ENCODE results near the gene PBX4.

PBX4 gene

DNA sequence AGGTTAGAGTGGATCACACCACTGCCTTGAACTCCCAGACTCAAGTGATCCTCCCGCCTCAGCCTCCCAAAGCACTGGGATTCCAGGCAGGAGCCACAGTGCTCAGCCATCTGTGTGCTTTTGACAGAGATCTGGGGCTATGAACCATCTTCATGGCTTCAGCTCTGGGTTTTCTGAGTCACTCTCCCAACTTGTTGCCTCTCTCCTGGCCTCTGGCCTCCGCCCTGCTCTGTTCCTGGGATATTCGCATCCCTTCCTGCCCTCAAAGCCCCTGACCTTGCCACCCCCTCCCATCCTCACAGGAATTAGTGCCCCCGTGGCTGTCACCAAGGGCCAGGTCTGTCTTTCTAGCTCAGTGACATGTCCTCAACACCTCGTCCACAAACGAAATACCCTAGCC, 30.7 kb upstream of the PBX4 start:
- DNase-seq (ENCODE audit: low read depth in 2 of 2), result no peak

DNA sequence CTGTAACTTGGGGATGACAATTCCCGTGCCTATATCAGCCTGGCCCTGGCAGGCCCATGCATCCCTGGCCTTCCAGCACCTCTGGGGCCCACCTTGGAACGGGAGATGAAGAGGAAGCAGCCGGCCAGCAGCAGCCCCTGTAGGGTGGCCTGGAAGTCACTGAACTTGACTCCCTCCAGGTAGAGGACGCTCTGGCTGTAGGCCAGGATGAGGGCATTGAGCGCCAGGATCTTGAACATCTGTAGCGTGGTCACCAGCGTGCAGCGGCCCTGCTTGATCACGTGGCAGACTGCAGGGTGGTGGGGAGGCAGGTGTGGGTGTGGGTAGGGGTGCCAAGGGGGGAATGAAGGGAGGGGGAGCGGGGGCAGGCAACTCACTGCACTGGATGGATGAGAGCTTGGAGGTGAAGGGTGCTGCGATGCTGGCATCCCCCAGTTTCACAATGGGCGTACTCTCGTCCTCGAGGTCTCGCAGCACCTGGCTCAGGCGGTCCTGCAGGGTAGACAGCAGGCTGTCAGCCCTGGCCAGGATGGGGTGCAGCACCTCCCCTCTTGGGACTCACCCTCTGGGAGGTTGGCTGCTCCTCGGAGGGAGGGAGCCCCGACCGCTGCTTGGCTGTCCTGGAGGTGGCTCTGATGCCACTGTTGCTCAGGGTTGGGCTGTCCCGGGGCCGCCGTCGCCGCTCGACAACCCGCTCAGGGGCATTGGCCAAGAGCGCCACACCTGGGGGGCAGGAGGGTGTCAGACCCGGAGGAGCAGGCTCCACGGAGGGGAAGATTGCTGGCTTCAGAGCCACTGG, 28.7 kb upstream of the PBX4 start:
- DNase-seq (ENCODE audit: low read depth in 2 of 2), result no peak

DNA sequence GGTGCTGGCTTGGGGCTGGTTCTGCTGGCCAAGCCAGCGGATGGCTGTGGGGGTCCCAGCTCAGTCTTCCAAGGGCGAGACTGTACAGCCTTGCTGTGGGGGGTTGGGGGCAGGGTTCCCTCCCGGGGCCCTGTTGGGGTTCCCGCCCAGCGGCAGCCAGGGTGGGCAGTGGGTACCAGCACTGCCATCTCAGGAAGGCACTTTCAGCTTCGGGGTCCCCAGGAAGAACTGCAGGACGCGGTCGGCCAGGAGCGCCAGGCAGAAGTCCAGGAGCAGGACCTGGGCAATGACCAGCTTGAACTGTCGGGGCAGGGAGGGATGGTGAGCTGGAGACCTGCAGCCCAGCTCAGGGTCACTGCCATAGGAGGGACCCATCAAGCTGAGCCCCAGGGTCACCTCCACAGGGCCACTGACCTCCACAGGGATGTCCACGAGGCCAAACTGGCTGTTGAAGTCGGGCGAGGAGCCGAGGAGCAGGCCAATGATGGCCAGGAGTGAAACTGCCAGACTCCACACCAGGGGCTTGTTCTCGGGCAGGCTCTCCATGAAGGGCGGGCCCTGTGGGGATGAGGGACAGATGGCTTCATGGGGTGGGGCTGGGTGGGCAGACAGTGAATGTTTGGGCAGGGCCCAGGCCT, 26.9 kb upstream of the PBX4 start:
- no peak for DNase-seq (ENCODE audit: low read depth in 2 of 2)

DNA sequence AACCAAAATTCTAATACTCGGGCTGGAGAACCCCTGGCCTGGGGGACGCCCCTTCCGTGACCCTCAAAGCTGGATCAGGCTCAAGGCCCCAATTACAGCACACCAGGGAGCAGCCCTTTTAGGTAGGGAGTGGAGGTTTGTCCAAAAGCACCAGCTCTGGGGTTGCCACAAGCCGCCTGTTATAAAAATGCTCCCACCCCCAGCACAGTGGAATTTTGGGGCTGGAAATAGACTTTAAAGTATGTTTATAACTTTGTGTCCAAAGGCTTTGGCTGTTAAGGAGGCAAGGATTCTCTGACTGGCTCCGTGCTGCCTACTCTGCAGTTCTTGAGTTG, 25.5 kb upstream of the PBX4 start:
- DNase-seq (ENCODE audit: low read depth in 2 of 2), result no peak

DNA sequence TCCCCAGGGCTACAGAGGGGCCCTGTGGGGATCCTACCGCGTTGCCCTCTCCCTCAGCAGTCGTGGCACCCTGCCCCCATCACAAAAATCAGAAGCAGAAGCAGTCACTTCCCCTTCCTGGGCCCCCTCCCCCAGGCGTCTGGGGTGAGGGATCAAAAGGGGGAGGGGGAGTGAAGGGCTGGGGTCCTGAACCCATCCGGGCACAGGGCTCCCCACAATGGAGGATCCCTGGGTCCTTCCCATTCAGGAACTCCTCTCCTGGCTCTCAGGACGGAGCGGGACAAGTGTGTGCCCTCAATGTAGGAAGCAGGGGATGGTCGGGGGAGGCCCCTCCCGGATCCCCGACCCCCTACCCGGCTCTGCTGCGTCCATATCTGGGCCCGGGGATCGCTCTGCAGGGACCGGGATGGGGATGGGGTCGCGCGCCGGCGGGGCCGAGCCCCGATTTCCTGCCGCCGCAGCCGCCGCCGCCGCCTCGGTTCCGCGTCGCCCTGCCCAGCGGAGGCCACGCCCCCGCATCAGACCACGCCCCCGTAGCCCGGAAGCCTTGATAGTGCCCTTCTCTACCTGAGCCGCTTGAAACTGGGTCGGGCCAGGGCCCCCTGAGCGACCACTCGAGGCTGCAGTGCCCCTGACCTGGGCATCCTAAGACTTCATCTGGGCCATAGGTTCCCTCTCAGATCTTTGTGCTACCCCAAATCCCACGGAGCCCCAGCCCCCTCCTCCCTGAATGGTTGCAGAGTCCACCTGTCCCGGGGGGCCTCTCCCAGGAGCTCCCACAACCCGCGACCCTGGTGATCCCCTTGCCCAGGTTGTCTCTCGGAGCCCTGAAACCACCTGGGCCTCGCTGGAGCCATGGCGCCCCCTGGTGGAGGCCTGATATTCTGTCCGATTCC, 24.9 kb upstream of the PBX4 start, which contains the start of gene GMIP:
TSS of gene GMIP (minus strand) at position 500 of the 896 bp plus-strand sequence. CDS start at position 372, 128 bp downstream.
- DNase-seq (ENCODE audit: low read depth in 2 of 2), result no peak

DNA sequence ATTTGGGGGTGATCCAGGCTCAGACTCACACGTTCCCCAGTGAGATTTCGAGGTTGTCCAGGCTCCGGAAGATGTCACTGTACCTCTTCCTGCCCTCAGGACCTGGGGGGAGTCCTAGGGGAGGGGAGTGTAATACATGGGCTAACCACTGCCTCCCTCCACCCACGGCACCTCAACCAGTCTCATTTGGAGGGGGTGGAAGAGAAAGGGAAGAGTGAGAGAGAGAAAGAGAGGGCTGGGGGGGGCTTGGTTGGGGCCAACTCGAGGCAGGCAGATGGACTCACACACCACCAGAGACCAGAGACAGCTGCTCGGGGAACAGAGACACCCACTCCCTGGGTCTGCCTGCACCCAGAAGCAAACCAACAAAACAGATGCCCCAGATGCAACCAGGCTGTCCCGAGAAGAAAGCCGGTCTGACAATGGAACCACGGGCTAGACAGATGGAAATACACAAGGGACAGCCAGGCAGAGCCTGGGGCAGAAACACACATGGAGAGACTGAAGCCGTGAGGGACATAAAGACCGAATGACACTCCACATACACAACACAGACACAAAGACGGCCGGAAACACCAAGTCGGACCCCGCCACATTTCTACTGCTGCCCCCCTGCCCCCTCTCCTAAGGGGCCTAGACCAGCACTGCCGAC, 24.1 kb upstream of the PBX4 start:
- DNase-seq (ENCODE audit: low read depth in 2 of 2), result no peak

DNA sequence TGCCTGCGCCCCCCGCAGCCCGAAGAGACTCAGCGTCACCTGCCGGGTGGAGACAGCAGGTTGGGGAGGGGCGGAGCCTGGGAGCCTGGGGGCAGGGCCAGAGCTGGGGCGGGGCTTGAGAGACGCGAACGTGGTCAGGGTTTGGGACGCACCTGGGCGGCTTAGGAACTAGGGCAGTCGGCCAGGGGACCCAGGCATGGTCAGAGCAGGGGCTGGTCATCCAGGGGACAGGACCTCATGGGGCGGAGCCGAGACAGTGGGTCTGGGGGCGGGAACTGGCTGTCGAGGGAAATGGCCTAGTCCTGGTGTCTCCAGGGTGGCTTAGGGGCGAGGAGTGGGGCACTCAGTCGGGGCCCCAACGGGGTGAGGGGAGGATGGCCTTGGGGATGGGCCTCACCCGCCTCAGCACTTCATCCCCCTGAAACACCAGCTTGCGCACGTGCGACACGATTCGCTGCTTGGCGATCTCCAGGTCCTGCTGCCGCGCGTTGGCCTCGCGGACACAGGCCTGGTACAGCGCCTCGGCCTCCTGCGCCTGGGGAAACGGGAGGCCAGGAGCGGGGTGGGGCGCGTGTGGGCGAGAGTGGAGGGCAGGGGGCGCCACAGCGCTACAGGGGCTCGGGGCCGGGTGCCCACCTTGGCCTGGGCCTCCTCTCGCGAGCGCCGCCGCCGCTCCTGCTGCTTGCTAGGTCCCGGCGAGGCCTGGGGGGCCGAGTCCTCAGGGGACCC, 19.2 kb upstream of the PBX4 start:
- no peak for DNase-seq (ENCODE audit: low read depth in 2 of 2)

DNA sequence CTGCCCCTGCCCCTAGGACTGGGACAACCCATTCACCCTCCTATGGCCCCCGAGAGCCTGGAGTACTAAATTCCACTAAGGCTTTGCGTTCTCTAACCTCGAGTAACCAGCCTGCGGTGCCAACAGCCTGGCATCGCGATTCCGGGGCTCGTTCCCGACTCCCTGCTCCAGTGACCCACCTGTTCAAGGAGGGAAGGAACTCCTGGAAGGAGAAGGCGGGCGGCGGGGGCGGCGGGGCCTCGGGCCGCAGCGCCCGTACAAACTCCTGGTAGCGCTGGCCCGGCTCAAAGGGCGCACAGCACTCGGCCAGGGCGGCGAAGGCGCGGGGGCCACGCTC, 18.7 kb upstream of the PBX4 start:
- no peak for DNase-seq (ENCODE audit: low read depth in 2 of 2)

DNA sequence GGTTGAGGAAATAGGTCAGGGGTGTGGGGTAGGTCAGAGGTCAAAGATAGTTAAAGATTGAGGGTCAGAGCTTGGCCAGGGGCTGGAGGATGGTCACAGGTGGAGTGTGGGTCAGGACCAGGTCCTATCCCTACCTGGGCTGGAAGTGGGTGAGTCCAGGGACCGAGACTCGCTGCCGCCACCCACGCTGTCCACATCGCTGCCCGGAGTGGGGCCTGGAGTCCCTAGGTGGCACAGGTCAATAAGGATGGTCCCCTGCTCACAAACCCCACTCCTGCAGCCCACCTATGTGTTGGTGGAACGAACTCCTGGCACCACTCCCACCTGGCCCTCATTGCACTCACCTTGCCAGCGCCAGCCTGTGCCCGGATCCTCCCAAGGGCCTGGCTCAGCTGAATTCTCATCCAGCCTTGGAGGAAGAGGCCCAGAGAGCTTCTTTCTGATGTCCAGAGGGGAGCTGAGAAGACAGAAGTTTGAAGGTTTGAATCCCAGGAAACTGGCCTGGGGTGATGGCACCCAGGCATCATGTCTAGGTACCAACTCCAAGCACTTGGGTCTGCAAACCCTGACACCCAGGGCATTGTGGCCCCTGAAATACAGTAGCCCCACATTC, 18.2 kb upstream of the PBX4 start:
- no peak for DNase-seq (ENCODE audit: low read depth in 2 of 2)

DNA sequence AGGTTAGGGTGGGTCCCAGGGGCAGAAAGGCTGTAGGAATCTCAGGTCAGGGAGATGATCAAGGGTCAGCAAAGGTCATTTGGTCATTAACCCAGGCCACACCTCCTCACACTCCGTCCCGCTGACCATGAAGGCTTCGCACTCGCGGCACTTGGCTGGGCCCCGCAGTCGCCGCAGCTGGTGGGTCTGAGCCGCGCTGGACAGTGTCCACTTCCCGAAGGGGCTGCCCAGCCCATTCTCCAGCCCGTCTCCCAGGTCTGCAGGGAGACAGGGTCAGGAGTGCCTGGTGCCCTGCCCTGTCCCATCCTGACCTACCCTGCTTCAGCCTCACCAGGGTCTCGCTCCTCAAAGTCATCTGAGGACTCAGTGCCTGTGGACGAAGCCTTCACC, 16.8 kb upstream of the PBX4 start:
- no peak for DNase-seq (ENCODE audit: low read depth in 2 of 2)

DNA sequence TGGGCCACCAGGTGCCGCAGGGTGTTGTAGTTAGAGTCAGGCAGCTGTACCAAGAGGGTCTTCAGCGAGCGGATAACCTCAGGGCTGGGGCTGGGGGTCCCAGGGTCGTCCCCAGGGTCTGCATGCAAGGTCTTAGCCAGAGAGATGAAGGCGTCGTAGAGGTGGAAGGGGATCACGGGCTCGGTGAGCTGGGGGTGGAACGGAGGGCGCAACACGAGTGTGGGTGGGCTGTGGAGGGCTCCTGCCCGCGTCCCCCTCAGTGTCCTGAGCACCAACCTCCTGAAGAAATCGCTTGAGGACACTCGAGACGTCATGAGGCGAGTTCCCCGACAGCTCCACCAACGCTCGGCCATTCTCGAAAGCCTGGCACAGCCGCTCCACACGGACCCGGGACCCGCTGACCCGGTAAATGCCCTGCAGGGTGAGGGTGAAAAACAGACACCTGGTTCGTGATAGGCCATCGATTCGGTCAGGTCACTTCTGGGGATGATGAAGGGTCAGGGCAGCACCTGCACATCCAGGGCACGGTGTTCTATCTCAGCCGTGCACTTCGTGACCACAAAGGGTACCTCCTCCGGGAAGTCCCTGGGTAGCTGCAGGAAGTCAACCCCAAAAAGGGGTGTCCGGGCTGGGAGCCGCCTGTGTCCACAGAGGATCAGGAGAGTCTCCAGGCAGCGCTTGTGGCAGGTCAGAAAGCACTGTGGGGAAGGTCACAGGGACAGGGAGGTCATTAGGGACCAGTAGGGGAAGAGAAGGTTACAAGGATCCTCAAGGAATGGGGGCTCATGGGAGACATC, 16.2 kb upstream of the PBX4 start:
- DNase-seq (ENCODE audit: low read depth in 2 of 2), result no peak

DNA sequence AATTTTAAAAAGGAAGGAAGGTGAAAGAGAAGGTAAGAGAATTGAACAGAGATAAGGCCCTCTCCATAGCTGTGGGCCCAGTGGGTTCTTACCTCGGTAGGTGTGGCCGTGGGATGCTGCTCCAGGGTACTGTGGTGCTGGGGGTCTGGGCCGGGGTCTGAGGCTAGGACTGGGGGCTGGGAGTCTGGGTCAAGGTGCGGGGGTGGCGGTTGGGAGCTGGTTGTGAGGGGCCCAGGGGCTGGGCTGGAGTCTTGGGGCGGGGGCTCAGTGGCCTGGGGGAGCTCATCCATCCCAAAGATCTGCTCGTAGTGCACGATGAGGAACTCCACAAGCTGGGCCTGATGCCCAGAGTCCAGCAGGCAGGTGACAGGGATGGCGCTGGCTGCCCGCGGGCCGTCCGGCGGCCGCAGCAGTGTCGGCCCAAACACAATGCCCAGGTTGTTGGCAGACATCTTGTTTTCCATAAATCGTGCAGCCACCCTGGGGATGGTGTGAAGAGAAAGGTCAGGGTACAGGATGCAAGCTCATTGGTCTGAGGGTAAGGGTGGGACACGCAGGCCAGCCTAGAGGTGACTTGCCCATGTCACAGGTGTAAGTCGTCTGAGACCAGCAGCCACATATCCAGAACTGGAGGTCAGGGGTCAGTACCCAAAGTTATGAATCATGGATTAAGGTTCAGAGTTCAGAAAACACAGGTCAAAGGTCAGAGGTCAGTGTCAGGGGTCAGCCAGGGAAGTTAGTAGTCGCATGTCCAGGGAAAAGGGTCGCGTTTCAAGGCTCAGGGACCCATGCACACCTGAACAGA, 15.4 kb upstream of the PBX4 start:
- no peak for DNase-seq (ENCODE audit: low read depth in 2 of 2)

DNA sequence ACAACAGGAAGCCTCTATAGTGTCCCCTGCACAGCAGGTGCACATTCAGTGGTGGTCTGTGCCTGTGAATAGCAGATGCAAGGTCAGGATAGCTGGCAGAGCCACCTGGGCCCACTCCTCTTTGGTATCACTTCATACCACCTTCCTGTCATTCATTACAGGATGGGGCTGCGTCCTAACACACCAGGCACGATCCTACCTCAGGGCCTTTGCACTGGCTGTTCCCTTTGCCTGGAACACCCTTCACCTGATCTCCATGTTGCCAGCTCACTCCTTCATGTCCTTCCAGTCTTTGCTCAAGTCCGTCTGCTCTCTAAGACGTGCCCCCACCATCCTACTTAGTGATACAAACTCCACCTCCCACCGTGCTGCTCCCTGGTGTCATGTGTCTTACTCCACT, 14.2 kb upstream of the PBX4 start:
- DNase-seq (ENCODE audit: low read depth in 2 of 2), result no peak

DNA sequence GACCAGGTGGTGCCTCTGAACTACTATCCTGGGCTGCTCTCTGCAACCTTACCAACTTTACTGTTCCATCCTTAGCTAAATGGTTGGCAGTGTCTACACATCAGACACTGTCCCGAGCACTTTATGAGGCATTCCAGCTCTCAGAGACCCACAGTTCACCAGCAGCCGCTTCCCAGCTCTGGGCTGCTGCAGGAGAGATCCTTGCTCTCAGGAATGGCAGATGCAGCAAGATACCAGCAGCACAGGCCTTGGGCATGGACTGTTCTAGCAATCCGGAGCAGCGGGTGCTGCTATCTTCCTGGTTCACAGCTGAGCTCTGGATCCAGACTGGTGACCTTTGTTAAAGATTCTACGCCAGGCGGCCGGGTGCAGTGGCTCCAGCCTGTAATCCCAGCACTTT, 12.9 kb upstream of the PBX4 start:
- DNase-seq (ENCODE audit: low read depth in 2 of 2), result no peak

DNA sequence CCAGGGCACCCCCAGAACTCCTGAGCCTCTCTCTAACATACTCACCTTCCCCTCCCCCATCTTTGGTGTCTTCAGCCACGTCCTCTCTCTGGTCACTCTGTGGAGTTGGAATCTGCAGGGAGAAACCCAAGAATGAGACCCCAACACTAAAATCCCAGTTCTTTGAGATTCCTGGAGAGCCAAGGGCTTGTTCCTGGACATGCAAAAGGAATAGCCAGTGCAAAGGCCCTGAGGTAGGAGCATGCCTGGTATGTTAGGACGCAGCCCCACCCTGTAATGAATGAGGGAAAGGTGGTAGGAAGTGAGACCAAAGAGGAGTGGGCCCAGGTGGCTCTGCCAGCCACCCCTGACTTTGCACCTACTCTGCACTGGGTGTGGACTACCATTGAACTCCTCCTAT, 11.9 kb upstream of the PBX4 start:
- DNase-seq (ENCODE audit: low read depth in 2 of 2), result no peak

DNA sequence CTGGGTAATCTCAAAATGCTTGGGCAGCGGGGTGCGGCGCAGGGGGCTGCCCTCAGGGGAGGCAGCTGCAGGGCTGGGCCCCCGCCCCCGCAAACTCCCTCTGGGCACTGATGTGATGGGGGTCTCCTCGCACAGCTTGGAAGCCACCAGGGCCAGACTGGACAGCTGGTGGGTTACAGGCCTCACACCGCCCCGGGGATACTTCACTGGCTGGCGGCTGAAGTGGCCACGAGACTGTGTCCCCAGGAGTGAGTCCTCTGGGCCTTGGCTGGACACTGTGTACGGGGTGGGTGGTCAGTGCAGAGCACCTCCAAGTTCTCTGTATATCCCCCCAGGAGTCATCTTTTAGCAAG, 11.6 kb upstream of the PBX4 start:
- DNase-seq (ENCODE audit: low read depth in 2 of 2), result no peak

DNA sequence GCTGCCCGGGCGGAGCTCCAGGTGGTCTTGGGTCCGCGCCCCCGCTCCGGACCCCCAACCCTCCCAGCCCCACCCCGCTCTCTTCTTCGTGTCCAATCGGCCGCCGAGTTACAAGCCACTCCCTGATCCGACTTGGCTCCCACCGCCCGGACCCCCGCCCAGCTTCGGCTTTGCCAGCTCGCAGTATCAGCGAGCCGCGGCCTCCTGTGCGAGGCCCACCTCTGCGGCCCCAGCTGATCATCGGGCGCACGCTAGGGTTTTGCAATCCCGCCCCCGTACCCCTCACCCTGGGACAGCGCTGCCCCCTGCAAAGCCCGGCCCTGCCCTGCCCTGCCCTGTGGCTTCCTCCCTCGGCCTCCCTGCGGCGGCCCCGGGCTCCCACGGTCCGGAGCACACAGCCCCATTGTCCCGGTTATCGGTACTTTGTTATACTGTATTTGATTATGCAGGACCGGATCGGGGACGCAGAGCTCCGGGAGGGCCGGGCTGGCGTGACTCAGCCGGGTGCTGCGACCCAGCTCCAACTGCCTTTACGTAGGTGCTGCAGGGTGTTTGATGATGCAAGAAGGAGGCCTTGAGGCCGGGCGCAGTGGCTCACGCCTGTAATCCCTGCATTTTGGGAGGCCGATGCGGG, 10.1 kb upstream of the PBX4 start:
- DNase-seq (ENCODE audit: low read depth in 2 of 2), result peak in 1 of 2 experiments; percentile 14

DNA sequence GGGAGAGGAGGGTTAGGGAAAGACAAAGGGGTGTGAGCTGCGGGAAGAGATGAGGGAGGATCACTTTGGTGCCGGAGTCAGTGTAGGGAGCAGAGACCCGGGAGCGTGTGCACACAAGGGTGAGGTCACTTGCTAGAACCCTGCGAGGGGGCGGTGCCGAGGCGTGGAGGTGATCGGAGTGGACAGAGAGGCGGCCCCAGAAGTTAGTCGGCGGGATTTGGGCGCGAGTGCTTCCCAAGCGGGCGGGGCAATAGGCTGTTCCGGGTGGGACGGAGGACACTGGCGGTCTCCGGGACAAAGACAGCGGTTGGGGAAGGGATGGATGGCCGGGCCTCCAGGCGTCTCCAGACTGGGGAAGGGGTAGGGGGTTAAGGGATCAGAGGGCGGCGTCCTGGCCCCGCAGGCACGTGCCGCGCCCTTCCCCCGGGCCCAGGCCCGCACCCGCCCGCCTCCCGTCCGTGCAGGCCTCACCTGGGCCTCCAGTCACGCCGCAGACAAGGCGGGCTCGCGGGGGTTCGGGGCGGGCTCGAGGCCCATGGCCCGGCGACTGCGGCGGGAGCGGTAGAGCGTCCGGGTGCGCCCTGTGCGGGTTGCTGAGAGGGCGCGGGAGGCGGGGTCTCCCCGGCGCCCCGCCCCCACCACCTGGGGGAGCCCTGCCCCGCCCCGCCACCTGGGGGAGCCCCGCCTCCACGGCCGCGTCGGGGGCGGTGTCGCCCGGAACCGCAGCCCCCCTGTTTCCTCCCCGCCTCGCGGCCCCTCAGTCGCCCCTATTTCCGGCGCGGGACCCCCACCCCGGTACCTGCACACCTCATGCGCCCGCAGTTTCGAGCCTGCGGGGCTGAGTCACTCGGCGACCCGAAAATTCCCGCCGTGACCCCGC, 9.4 kb upstream of the PBX4 start, which contains the start of gene LPAR2:
TSS of gene LPAR2 (minus strand) at position 600 of the 880 bp plus-strand sequence. CDS start 945 bp downstream, outside the sequence.
- no peak for DNase-seq (ENCODE audit: low read depth in 2 of 2)

Data from fibroblast of skin of left quadriceps (primary cell).